GM18499 (cell line): ENCODE data around the gene PLCD1.
"Not testable (repeated sequence)": the region's sequence is repeated elsewhere in the genome, so short reads cannot be mapped to it uniquely, and the experiment has no call there.

Experiments
- ATAC-seq: cut with Tn5 transposase; IDR thresholded peaks from one replicate; pipeline ENCODE4 v1.9.1; 2021; ENCODE audit warnings: moderate number of reproducible peaks; ENCODE audit not compliant: insufficient read depth, unreplicated experiment

Gene PLCD1

GRCh38 chr3:37989821-37990480, 39.5 kb downstream of the PLCD1 start:
- ATAC-seq: no peak

GRCh38 chr3:37988931-37989525, 40.4 kb downstream of the PLCD1 start:
- no peak for ATAC-seq

- ATAC-seq: not testable (repeated sequence)
These were observed 41.1 kb downstream of the PLCD1 start for GRCh38 chr3:37988376-37988775.

- no peak for ATAC-seq
These were observed 41.7 kb downstream of the PLCD1 start for GRCh38 chr3:37987751-37988179.

- no peak for ATAC-seq
These were observed 42.1 kb downstream of the PLCD1 start for GRCh38 chr3:37987315-37987697.

GRCh38 chr3:37986479-37987314, 42.7 kb downstream of the PLCD1 start:
- no peak for ATAC-seq

GRCh38 chr3:37985637-37986320, 43.7 kb downstream of the PLCD1 start:
- no peak for ATAC-seq

GRCh38 chr3:37984596-37984995, 44.8 kb downstream of the PLCD1 start:
- no peak for ATAC-seq

- no peak for ATAC-seq
These were observed 45.4 kb downstream of the PLCD1 start for GRCh38 chr3:37984051-37984450.

GRCh38 chr3:37982331-37982730, 47.1 kb downstream of the PLCD1 start:
- no peak for ATAC-seq

- no peak for ATAC-seq
These were observed 48.1 kb downstream of the PLCD1 start for GRCh38 chr3:37981348-37981664.

- no peak for ATAC-seq
These were observed 48.7 kb downstream of the PLCD1 start for GRCh38 chr3:37980462-37981347.

GRCh38 chr3:37979541-37980461, 49.6 kb downstream of the PLCD1 start:
- ATAC-seq: no peak

- peak; percentile 53 for ATAC-seq
These were observed 55.0 kb downstream of the PLCD1 start for GRCh38 chr3:37974121-37975083.

- no peak for ATAC-seq
These were observed 56.0 kb downstream of the PLCD1 start for GRCh38 chr3:37973246-37974054.

- ATAC-seq: not testable (repeated sequence)
These were observed 57.4 kb downstream of the PLCD1 start for GRCh38 chr3:37972056-37972455.

GRCh38 chr3:37971467-37971866, 58.0 kb downstream of the PLCD1 start:
- ATAC-seq: no peak
